BLaER1 (cell line): Measurements from ENCODE around the gene NCAPD2.
"Not testable (repeated sequence)": the region's sequence is repeated elsewhere in the genome, so short reads cannot be mapped to it uniquely, and the experiment has no call there.

ENCODE experiments used
- H3K27ac ChIP-seq: shearing (Covaris generic); formaldehyde crosslinking; 2 replicates; pipeline ENCODE4 v1.8.1; 2022
- H3K27me3 ChIP-seq: shearing (Covaris generic); formaldehyde crosslinking; 2 replicates; pipeline ENCODE4 v1.8.1; 2022
- H3K36me3 ChIP-seq: shearing (Covaris generic); formaldehyde crosslinking; 2 replicates; pipeline ENCODE4 v1.8.1; 2022
- H3K4me1 ChIP-seq: shearing (Covaris generic); formaldehyde crosslinking; 2 replicates; pipeline ENCODE4 v1.8.1; 2022
- H3K4me2 ChIP-seq: shearing (Covaris generic); formaldehyde crosslinking; 2 replicates; pipeline ENCODE4 v1.8.1; 2022
- H3K4me3 ChIP-seq: shearing (Covaris generic); formaldehyde crosslinking; 2 replicates; pipeline ENCODE4 v1.8.1; 2022
- H3K9ac ChIP-seq: shearing (Covaris generic); formaldehyde crosslinking; 2 replicates; pipeline ENCODE4 v1.8.1; 2022
- H3K9me3 ChIP-seq: shearing (Covaris generic); formaldehyde crosslinking; 2 replicates; pipeline ENCODE4 v1.8.1; 2022
- H4K20me1 ChIP-seq: shearing (Covaris generic); formaldehyde crosslinking; 2 replicates; pipeline ENCODE4 v1.8.1; 2022
- Cebpa-rat ChIP-seq: shearing (Covaris generic); IDR thresholded peaks from 2 replicates; pipeline ENCODE4 v1.8.1; 2022

NCAPD2 gene

GRCh38 chr12:6532927-6533652 is 39.2 kb downstream of the NCAPD2 start:
- peaks cover 67% of the 10 kb centered on the region for H3K36me3 ChIP-seq

GRCh38 chr12:6533653-6533922 is 39.7 kb downstream of the NCAPD2 start:
- H3K36me3 ChIP-seq, result peaks cover 67% of the 10 kb centered on the region
- H3K27ac ChIP-seq, result peak overlapping the region; percentile 99
- peak overlapping the region; percentile 97 for H3K4me3 ChIP-seq
- H3K9me3 ChIP-seq, result no peaks in the 10 kb centered on the region
- H3K9ac ChIP-seq, result peak overlapping the region; percentile 99
- H3K4me1 ChIP-seq, result peaks cover 51% of the 10 kb centered on the region
- peaks cover 41% of the 10 kb centered on the region for H4K20me1 ChIP-seq
- H3K27me3 ChIP-seq, result no peaks in the 10 kb centered on the region
- H3K4me2 ChIP-seq, result peak overlapping the region; percentile 99
- TF ChIP-seq Cebpa-rat, result no peak

More at GRCh38 chr12:6532927-6533652, 39.2 kb downstream of the NCAPD2 start:
- Histone ChIP-seq H3K4me2 (peak overlapping the region; percentile 99), H3K27ac (peak overlapping the region; percentile 99), H3K4me1 (peaks cover 47% of the 10 kb centered on the region), H4K20me1 (peaks cover 36% of the 10 kb centered on the region), H3K27me3 (no peaks in the 10 kb centered on the region), H3K9me3 (no peaks in the 10 kb centered on the region), H3K4me3 (peak overlapping the region; percentile 97), H3K9ac (peak overlapping the region; percentile 99)
- no peak for TF ChIP-seq Cebpa-rat

GRCh38 chr12:6533923-6534694 is 40.2 kb downstream of the NCAPD2 start, which contains the start of gene GAPDH:
Gene GAPDH, plus strand, starts transcription at chr12:6534517. Its CDS starts 316 bp downstream, at chr12:6534833.
- TF ChIP-seq Cebpa-rat, result no peak
- Histone ChIP-seq H3K4me3 (peak within 1 kb of the TSS; percentile 97), H3K9ac (peak within 1 kb of the TSS; percentile 99), H3K4me1 (peaks cover 57% of the 10 kb centered on the region), H3K27me3 (no peaks in the 10 kb centered on the region), H3K4me2 (peak within 1 kb of the TSS; percentile 99), H3K9me3 (no peaks in the 10 kb centered on the region), H4K20me1 (peaks cover 46% of the 10 kb centered on the region), H3K36me3 (peaks cover 67% of the 10 kb centered on the region), H3K27ac (peak within 1 kb of the TSS; percentile 99)

DNA sequence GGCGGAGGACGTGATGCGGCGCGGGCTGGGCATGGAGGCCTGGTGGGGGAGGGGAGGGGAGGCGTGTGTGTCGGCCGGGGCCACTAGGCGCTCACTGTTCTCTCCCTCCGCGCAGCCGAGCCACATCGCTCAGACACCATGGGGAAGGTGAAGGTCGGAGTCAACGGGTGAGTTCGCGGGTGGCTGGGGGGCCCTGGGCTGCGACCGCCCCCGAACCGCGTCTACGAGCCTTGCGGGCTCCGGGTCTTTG is 40.7 kb downstream of the NCAPD2 start:
- Histone ChIP-seq H3K4me3 (peak overlapping the region; percentile 97), H3K27me3 (no peaks in the 10 kb centered on the region), H3K4me2 (peak overlapping the region; percentile 93), H3K27ac (peak overlapping the region; percentile 99), H3K9me3 (no peaks in the 10 kb centered on the region), H3K4me1 (peaks cover 62% of the 10 kb centered on the region), H3K9ac (peak overlapping the region; percentile 99), H4K20me1 (peaks cover 52% of the 10 kb centered on the region), H3K36me3 (peaks cover 67% of the 10 kb centered on the region)
- no peak for TF ChIP-seq Cebpa-rat

- Histone ChIP-seq H4K20me1 (peaks cover 57% of the 10 kb centered on the region), H3K27me3 (no peaks in the 10 kb centered on the region), H3K36me3 (peaks cover 62% of the 10 kb centered on the region), H3K9ac (peak overlapping the region; percentile 99), H3K4me1 (peaks cover 67% of the 10 kb centered on the region), H3K4me2 (peak overlapping the region; percentile 93), H3K9me3 (no peaks in the 10 kb centered on the region), H3K27ac (peak overlapping the region; percentile 99), H3K4me3 (peak overlapping the region; percentile 97)
- peak; percentile 7; the same call in 1 of the 2 replicates for TF ChIP-seq Cebpa-rat
Measured at GRCh38 chr12:6534945-6535696, 41.2 kb downstream of the NCAPD2 start.

GRCh38 chr12:6535697-6535946 is 41.7 kb downstream of the NCAPD2 start:
- H3K36me3 ChIP-seq, result peaks cover 57% of the 10 kb centered on the region
- no peak for TF ChIP-seq Cebpa-rat
- peak overlapping the region; percentile 99 for H3K27ac ChIP-seq
- H3K4me1 ChIP-seq, result peaks cover 72% of the 10 kb centered on the region
- H4K20me1 ChIP-seq, result peaks cover 62% of the 10 kb centered on the region
- H3K4me2 ChIP-seq, result peak overlapping the region; percentile 93
- no peaks in the 10 kb centered on the region for H3K27me3 ChIP-seq
- H3K9me3 ChIP-seq, result no peaks in the 10 kb centered on the region
- H3K9ac ChIP-seq, result peak overlapping the region; percentile 99
- H3K4me3 ChIP-seq, result peak overlapping the region; percentile 97

GRCh38 chr12:6535960-6536847 is 42.3 kb downstream of the NCAPD2 start:
- Histone ChIP-seq H3K4me1 (peaks cover 76% of the 10 kb centered on the region), H3K9ac (peak overlapping the region; percentile 99)

GRCh38 chr12:6536894-6537579 is 43.1 kb downstream of the NCAPD2 start:
- Histone ChIP-seq H3K9me3 (no peaks in the 10 kb centered on the region), H3K4me1 (peaks cover 76% of the 10 kb centered on the region), H3K4me3 (peak overlapping the region; percentile 97), H4K20me1 (peaks cover 73% of the 10 kb centered on the region), H3K27ac (0 out of 2 replicates have a peak overlapping the region, but pooled peaks have one; percentile 99), H3K4me2 (peak overlapping the region; percentile 93), H3K9ac (peak overlapping the region; percentile 99; the same call in 1 of the 2 replicates), H3K27me3 (no peaks in the 10 kb centered on the region), H3K36me3 (peaks cover 56% of the 10 kb centered on the region)
- TF ChIP-seq Cebpa-rat, result no peak

More at GRCh38 chr12:6535960-6536847, 42.3 kb downstream of the NCAPD2 start:
- Histone ChIP-seq H3K9me3 (no peaks in the 10 kb centered on the region), H4K20me1 (peaks cover 66% of the 10 kb centered on the region), H3K27ac (peak overlapping the region; percentile 99), H3K4me3 (peak overlapping the region; percentile 97), H3K36me3 (peaks cover 53% of the 10 kb centered on the region), H3K4me2 (peak overlapping the region; percentile 93), H3K27me3 (no peaks in the 10 kb centered on the region)
- no peak for TF ChIP-seq Cebpa-rat

- peak overlapping the region; percentile 97 for H3K4me3 ChIP-seq
- H3K4me2 ChIP-seq, result peak overlapping the region; percentile 93
- peak overlapping the region; percentile 99; the same call in 1 of the 2 replicates for H3K9ac ChIP-seq
- H4K20me1 ChIP-seq, result peaks cover 73% of the 10 kb centered on the region
- H3K36me3 ChIP-seq, result peaks cover 61% of the 10 kb centered on the region
- H3K9me3 ChIP-seq, H3K27me3 ChIP-seq: not testable (repeated sequence)
- peaks cover 76% of the 10 kb centered on the region for H3K4me1 ChIP-seq
- H3K27ac ChIP-seq, result 0 out of 2 replicates have a peak overlapping the region, but pooled peaks have one; percentile 25
Measured at GRCh38 chr12:6537580-6538419, 43.9 kb downstream of the NCAPD2 start.
